NCI-H82 treated with DMSO at 0.1 percent for 48 hours (cell line): ENCODE measurements around the gene STUB1.
A peak's percentile ranks its signal among the peaks of the same experiment; 100 is the strongest.

Experiments
- DNase-seq: peaks from one replicate; lab custom pipeline; 2025; ENCODE audit not compliant: unreplicated experiment; lab: John Stamatoyannopoulos, UW

Gene STUB1

GRCh38 chr16:679814-680624 is at the start of gene STUB1:
TSS of gene STUB1 (plus strand) at chr16:680410. CDS start at chr16:680526, 116 bp downstream.
- DNase-seq = peak; percentile 78

GRCh38 chr16:630815-631405 is 49.3 kb upstream of the STUB1 start, which contains the start of gene WFIKKN1:
TSS of gene WFIKKN1 (plus strand) at chr16:630985. CDS start at chr16:631254, 269 bp downstream.
- no peak for DNase-seq

DNA sequence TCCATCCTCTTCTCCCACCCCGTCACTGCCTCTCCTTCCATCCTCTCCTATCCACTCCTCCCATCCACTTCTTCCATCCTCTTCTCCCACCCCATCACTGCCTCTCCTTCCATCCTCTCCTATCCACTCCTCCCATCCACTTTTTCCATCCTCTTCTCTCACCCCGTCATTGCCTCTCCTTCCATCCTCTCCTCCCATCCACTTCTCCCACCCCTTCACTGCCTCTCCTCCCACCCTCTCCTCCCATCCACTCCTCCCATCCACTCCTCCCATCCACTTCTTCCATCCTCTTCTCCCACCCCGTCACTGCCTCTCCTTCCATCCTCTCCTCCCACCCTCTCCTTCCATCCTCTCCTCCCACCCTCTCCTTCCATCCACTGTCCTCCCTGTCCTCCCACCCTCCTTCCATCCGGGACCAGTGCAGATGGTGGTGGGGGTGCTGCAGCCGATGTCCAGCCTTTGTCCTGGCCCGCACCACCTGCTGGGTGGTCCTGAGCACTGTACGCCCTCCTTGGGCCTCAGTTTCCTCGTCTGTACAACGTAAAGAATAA is 48.3 kb upstream of the STUB1 start:
- no peak for DNase-seq

DNA sequence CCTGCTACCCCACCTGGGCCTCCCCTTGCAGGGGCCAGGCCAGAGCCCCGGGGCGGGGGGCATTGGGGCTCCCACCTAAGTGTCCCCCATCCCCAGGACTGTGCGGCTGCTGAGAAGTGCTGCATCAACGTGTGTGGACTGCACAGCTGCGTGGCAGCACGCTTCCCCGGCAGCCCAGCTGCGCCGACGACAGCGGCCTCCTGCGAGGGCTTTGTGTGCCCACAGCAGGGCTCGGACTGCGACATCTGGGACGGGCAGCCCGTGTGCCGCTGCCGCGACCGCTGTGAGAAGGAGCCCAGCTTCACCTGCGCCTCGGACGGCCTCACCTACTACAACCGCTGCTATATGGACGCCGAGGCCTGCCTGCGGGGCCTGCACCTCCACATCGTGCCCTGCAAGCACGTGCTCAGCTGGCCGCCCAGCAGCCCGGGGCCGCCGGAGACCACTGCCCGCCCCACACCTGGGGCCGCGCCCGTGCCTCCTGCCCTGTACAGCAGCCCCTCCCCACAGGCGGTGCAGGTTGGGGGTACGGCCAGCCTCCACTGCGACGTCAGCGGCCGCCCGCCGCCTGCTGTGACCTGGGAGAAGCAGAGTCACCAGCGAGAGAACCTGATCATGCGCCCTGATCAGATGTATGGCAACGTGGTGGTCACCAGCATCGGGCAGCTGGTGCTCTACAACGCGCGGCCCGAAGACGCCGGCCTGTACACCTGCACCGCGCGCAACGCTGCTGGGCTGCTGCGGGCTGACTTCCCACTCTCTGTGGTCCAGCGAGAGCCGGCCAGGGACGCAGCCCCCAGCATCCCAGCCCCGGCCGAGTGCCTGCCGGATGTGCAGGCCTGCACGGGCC is 47.5 kb upstream of the STUB1 start:
- DNase-seq = no peak

DNA sequence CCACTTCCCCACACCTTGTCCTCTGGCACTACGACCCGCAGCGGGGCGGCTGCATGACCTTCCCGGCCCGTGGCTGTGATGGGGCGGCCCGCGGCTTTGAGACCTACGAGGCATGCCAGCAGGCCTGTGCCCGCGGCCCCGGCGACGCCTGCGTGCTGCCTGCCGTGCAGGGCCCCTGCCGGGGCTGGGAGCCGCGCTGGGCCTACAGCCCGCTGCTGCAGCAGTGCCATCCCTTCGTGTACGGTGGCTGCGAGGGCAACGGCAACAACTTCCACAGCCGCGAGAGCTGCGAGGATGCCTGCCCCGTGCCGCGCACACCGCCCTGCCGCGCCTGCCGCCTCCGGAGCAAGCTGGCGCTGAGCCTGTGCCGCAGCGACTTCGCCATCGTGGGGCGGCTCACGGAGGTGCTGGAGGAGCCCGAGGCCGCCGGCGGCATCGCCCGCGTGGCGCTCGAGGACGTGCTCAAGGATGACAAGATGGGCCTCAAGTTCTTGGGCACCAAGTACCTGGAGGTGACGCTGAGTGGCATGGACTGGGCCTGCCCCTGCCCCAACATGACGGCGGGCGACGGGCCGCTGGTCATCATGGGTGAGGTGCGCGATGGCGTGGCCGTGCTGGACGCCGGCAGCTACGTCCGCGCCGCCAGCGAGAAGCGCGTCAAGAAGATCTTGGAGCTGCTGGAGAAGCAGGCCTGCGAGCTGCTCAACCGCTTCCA is 46.7 kb upstream of the STUB1 start:
- DNase-seq = no peak

DNA sequence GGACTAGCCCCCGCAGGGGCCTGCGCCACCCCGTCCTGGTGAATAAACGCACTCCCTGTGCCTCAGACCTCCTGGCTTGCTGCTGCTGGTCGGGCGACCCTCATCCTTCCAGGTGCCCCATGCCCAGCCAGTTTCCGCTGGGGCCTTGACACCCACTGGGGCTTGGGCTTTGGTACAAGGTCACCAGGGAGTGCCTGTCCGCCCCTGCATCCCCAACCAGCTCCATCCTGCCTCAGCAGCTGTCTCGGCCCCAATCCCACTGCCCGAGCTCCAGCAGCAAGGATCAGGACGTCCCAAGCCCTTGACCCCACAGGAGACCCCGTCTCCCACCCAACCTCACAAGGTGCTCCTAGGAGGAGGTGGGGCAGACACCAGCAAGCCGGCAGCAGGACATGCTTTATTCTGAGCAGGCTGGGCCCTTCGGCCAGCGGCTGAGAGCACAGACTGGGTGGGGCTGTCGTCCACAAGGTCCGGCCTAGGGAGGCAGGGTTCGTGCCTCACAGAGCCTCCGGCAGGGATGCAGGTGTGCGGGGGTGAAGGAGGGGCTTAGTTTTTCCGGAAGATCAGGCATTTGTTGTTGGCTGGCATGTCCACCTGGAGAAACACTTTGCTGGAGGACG is 46.0 kb upstream of the STUB1 start:
- no peak for DNase-seq

DNA sequence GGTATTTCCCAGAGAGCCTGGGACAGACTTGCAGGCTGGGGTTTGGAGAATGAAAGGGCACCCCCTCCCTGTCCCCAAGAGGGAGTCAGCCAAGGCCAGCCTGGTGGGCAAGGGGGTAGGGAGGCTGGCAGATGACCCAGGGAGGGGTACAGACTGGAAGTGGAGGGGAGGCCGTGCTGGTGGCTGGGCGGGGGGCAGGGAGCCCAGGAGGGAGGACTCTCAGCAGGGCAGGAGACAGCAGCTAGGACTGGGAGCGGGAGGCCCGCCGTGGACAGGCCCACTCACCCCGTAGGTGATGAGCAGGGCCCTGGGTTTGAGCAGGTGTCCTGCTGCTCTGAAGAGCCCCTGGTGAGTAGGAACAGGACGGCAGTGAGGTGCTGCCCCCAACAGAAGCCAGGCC is 45.2 kb upstream of the STUB1 start:
- DNase-seq = no peak

DNA sequence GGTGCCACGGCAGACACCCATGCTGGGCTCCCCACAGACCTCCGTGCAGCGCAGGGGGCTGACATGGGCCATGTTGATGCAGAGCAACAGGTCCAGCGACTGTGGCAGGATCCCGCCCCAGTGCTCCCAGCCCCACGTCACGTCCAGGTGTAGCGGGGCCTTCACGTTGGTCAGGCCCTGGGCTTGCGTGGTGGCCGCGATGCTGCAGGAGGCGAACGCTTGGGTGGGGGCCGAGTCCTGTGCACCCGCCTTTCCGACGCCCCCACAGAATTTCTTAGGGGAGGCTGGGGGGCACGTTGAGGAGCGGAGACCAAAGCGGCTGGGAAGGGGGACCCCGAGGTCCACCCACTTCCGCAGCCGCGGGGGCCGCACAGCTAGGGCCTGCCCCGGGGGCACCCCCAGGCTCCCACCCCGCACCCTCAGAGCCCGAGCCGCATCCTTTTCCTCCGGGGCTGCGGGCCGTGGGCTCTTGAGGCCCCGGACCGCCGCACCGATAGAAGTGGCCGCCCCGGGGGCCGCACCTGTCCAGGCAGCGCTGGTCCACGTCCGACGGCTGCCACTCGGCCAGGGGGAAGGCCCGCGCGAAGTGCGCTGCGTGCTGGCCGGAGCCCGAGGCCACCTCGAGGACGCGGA is 44.5 kb upstream of the STUB1 start:
- no peak for DNase-seq

GRCh38 chr16:636206-637080 is 43.8 kb upstream of the STUB1 start, which contains the start of gene METTL26:
TSS of gene METTL26 (minus strand) at chr16:636305. CDS start at chr16:636290, 15 bp downstream.
- peak; percentile 85 for DNase-seq

DNA sequence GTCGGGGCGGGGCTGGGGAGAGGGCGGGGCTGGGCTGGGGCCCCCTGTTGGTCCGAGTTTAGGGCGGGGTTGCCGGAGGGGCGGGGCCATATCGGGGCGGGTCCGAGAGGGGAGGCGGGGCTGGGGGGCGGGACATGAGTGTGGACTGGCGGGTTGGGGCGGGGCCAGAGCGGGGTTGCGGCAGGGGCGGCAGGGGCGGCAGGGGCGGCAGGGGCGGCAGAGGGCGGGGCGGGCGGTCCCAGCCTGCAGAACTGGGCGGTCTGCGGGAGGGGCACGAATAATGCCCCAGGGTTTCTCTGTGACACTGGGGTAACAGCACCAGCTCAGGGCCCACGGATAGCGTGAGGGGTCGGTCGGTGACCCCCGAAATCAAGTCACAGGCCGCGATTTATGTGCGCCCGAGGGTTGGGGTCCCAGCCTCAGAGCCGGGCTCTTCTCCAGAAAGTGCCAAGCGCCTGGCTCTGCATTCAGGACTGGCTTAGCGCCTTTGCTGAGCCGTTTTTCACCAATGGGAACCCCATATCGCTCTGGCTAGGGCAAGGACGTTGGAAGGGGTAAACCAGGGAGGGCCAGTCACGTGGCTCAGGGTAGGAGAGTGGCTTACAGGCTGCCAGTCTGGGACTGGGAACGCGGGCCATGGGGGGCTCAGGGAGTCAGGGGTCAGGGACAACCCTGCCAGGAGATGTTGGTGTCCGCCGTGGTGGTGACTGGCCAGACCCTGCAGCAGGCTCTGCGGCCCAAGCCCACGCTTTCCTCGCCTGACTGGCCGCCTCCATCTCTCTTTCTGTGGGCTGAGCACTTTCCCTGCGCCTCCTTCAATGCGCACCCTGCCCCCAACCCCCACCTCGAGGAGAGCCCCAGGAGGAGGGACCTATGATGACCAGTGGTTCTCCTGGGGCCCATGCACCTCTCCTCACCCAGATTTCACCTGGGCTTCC is 42.9 kb upstream of the STUB1 start:
- peak; percentile 74 for DNase-seq

- no peak for DNase-seq
Measured at GRCh38 chr16:638034-638543, 42.1 kb upstream of the STUB1 start.

GRCh38 chr16:638836-639235 is 41.4 kb upstream of the STUB1 start:
- DNase-seq = no peak

GRCh38 chr16:640614-641013 is 39.6 kb upstream of the STUB1 start:
- DNase-seq = no peak

GRCh38 chr16:641326-642188 is 38.7 kb upstream of the STUB1 start, which contains the start of gene MCRIP2:
TSS of gene MCRIP2 (plus strand) at chr16:641828. CDS start at chr16:641992, 164 bp downstream.
- DNase-seq = peak; percentile 7

GRCh38 chr16:642189-643049 is 37.8 kb upstream of the STUB1 start:
- DNase-seq = no peak

DNA sequence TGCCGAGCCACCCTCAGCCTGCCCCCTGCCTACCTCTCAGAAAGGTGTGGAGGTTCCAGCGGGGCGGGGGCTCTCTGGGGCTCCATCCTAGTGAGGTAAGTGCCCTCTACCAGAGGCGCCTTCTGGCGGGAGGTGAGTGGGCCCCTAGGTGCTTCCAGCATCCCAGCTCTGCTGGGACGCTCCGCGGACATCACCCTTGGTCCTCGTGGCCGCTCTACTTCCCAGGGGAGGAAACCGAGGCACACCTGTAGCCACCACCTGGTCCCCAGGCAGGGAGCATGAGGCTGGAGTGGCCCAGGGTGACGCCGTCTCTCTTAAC is 37.2 kb upstream of the STUB1 start:
- DNase-seq = no peak
